Measurements from ENCODE around the gene SPINK13. TPM values are rescaled to one million over a fixed set of nuclear protein-coding genes. Genes with fewer than 3 reads are reported as not detected.
"Not testable (repeated sequence)": the region's sequence is repeated elsewhere in the genome, so short reads cannot be mapped to it uniquely, and the experiment has no call there.

The SPINK13 gene
- total and polyA plus RNA-seq, 8 donors: not detected

GRCh38 chr5:148311484-148311883 is 42.9 kb downstream of the SPINK13 start:
- Histone ChIP-seq H3K9me3 (no peaks in the 10 kb centered on the region), H3K4me3 (no peak overlapping the region), H3K27me3 (no peaks in the 10 kb centered on the region), H3K4me1 (no peaks in the 10 kb centered on the region), H3K27ac (no peak overlapping the region), H3K36me3 (no peaks in the 10 kb centered on the region)
- TF ChIP-seq CTCF (IDR thresholded peaks at IDR 0.05): no peak
- DNase-seq (no peak), FAIRE-seq (no peak), ATAC-seq (no peak)
- 71 to 75% methylated on average over 3 of the region's 3 CpGs for WGBS, 2 donors
- intact Hi-C loops (cut with DNase I): no loop called here

GRCh38 chr5:148312153-148312552 is 43.6 kb downstream of the SPINK13 start, which contains the start of gene SPINK7:
SPINK7 (plus strand) TSS chr5:148312423; CDS start chr5:148312484, 61 bp downstream.
- no peaks in the 10 kb centered on the region for H3K4me1 ChIP-seq
- no peak within 1 kb of the TSS for H3K4me3 ChIP-seq
- TF ChIP-seq CTCF (IDR thresholded peaks at IDR 0.05): no peak
- ATAC-seq: no peak
- no peaks in the 10 kb centered on the region for H3K27me3 ChIP-seq
- H3K36me3 ChIP-seq: no peaks in the 10 kb centered on the region
- H3K27ac ChIP-seq: no peak within 1 kb of the TSS
- no peak for FAIRE-seq
- WGBS, 2 donors: 74 to 80% methylated on average over 3 of the region's 3 CpGs
- intact Hi-C loops (cut with DNase I): no loop called here
- DNase-seq: no peak
- H3K9me3 ChIP-seq: no peaks in the 10 kb centered on the region

- ATAC-seq (no peak), DNase-seq (no peak), FAIRE-seq (no peak)
- Histone ChIP-seq H3K4me1 (no peaks in the 10 kb centered on the region), H3K4me3 (no peak overlapping the region), H3K27ac (no peak overlapping the region), H3K27me3 (no peaks in the 10 kb centered on the region), H3K9me3 (no peaks in the 10 kb centered on the region), H3K36me3 (no peaks in the 10 kb centered on the region)
- TF ChIP-seq CTCF (IDR thresholded peaks at IDR 0.05): no peak
- intact Hi-C loops (cut with DNase I): no loop called here
- 83 to 89% methylated on average over 2 of the region's 2 CpGs for WGBS, 2 donors
Observed at GRCh38 chr5:148314187-148314586, 45.6 kb downstream of the SPINK13 start.

GRCh38 chr5:148314731-148315130 is 46.1 kb downstream of the SPINK13 start:
- Histone ChIP-seq H3K36me3 (no peaks in the 10 kb centered on the region), H3K9me3 (no peaks in the 10 kb centered on the region), H3K4me1 (no peaks in the 10 kb centered on the region), H3K27ac (no peak overlapping the region), H3K27me3 (no peaks in the 10 kb centered on the region), H3K4me3 (no peak overlapping the region)
- ATAC-seq: no peak
- intact Hi-C loops (cut with DNase I): no loop called here
- TF ChIP-seq CTCF (IDR thresholded peaks at IDR 0.05): no peak
- no peak for FAIRE-seq
- DNase-seq: no peak
- WGBS, 2 donors: 59% methylated on average over 4 of the region's 4 CpGs

GRCh38 chr5:148320011-148320963 is 51.7 kb downstream of the SPINK13 start:
- H3K27ac ChIP-seq; FAIRE-seq; H3K27me3 ChIP-seq; H3K4me1 ChIP-seq; intact Hi-C loops (cut with DNase I); H3K9me3 ChIP-seq; H3K36me3 ChIP-seq: not testable (repeated sequence)
- WGBS, 2 donors: 18 to 53% methylated on average over 35 to 42 of the region's 42 CpGs
- peak overlapping the region in 3 of 4 donors; percentile 7 to 39 (median 24) for H3K4me3 ChIP-seq
- ATAC-seq (peak in 1 of 4 donors; percentile 25), DNase-seq (peak in 2 of 6 donors; percentile 12 to 18)

Data from pancreas (tissue), 10 donors.